Trophoblast cell (in vitro differentiated cells and primary cell): ENCODE measurements around the gene EFCAB14.
A peak's percentile ranks its signal among the peaks of the same experiment; 100 is the strongest.

Experiments
- DNase-seq, 2 donors: peaks; one replicate each; pipeline ENCODE4 v3.0.0-alpha.2; 2016
- H2AFZ ChIP-seq: 2 replicates; pipeline ENCODE4 v1.6.1; 2013; ENCODE audit warnings: low read length, moderate library complexity, mild to moderate bottlenecking; ENCODE audit not compliant: insufficient read depth, poor library complexity
- H2AK5ac ChIP-seq: 2 replicates; pipeline ENCODE4 v1.6.1; 2013; ENCODE audit warnings: mild to moderate bottlenecking, low read length
- H2BK120ac ChIP-seq: 2 replicates; pipeline ENCODE4 v1.6.1; 2013; ENCODE audit warnings: low read length, mild to moderate bottlenecking, moderate library complexity; ENCODE audit not compliant: insufficient read depth, poor library complexity
- H2BK12ac ChIP-seq: 2 replicates; pipeline ENCODE4 v1.6.1; 2013; ENCODE audit warnings: mild to moderate bottlenecking, low read length, moderate library complexity
- H2BK5ac ChIP-seq: 2 replicates; pipeline ENCODE4 v1.6.1; 2013; ENCODE audit warnings: low read length, low read depth, moderate library complexity, mild to moderate bottlenecking; ENCODE audit not compliant: poor library complexity
- H3K14ac ChIP-seq: 2 replicates; pipeline ENCODE4 v1.6.1; 2013; ENCODE audit warnings: mild to moderate bottlenecking, low read length
- H3K18ac ChIP-seq: 2 replicates; pipeline ENCODE4 v1.6.1; 2013; ENCODE audit warnings: mild to moderate bottlenecking, low read length
- H3K23ac ChIP-seq: 2 replicates; pipeline ENCODE4 v1.6.1; 2013; ENCODE audit warnings: low read length
- H3K27ac ChIP-seq: 2 replicates; pipeline ENCODE4 v1.5.1; 2013; ENCODE audit warnings: low read depth, mild to moderate bottlenecking, inconsistent platforms, low read length, moderate library complexity
- H3K27me3 ChIP-seq: 2 replicates; pipeline ENCODE4 v1.6.1; 2013; ENCODE audit warnings: inconsistent platforms, mild to moderate bottlenecking, low read length, moderate library complexity; ENCODE audit not compliant: insufficient read depth
- H3K36me3 ChIP-seq, 2 experiments: 1 replicate in 1 of 2; 2 replicates in 1 of 2; pipeline ENCODE4 v1.6.1; 2013; ENCODE audit warnings: low read length in 2 of 2, mild to moderate bottlenecking in 2 of 2, moderate library complexity in 1 of 2; ENCODE audit not compliant: insufficient read depth in 2 of 2, control insufficient read depth in 1 of 2
- H3K4ac ChIP-seq: 2 replicates; pipeline ENCODE4 v1.6.1; 2013; ENCODE audit warnings: low read depth, mild to moderate bottlenecking, low read length, moderate library complexity
- H3K4me1 ChIP-seq, 2 experiments: 1 replicate in 1 of 2; 2 replicates in 1 of 2; pipeline ENCODE4 v1.6.1; 2013; ENCODE audit warnings: low read length in 2 of 2, mild to moderate bottlenecking in 2 of 2, moderate library complexity in 1 of 2; ENCODE audit not compliant: insufficient read depth in 2 of 2, control insufficient read depth in 1 of 2
- H3K4me2 ChIP-seq: 2 replicates; pipeline ENCODE4 v1.6.1; 2013; ENCODE audit warnings: inconsistent platforms, mild to moderate bottlenecking, low read length, moderate library complexity
- H3K4me3 ChIP-seq: 2 replicates; pipeline ENCODE4 v1.5.1; 2013; ENCODE audit warnings: mild to moderate bottlenecking, low read depth, low read length, inconsistent platforms
- H3K79me1 ChIP-seq: one replicate; pipeline ENCODE4 v1.6.1; 2013; ENCODE audit warnings: low read length
- H3K79me2 ChIP-seq: 2 replicates; pipeline ENCODE4 v1.6.1; 2013; ENCODE audit warnings: low read length, mild to moderate bottlenecking; ENCODE audit not compliant: control insufficient read depth, insufficient read depth, poor library complexity
- H3K9ac ChIP-seq: 2 replicates; pipeline ENCODE4 v1.6.1; 2013; ENCODE audit warnings: mild to moderate bottlenecking, low read length
- H3K9me3 ChIP-seq: 2 replicates; pipeline ENCODE4 v1.6.1; 2013; ENCODE audit warnings: low read depth, mild to moderate bottlenecking, control low read depth, inconsistent platforms, low read length; ENCODE audit not compliant: insufficient read depth
- H4K12ac ChIP-seq: 2 replicates; pipeline ENCODE4 v1.6.1; 2013; ENCODE audit warnings: low read depth, mild to moderate bottlenecking, low read length, moderate library complexity
- H4K8ac ChIP-seq: 2 replicates; pipeline ENCODE4 v1.6.1; 2013; ENCODE audit warnings: low read depth, mild to moderate bottlenecking, low read length, moderate library complexity
- H4K91ac ChIP-seq: one replicate; pipeline ENCODE4 v1.6.1; 2013; ENCODE audit warnings: low read depth, mild to moderate bottlenecking, low read length, moderate library complexity
- WGBS: extraction: QIAGEN DNeasy Blood & Tissue Kit; methylation state at CpG from one replicate; pipeline ENCODE4 v1.1.7; 2013; ENCODE audit warnings: missing lambda C conversion rate; ENCODE audit not compliant: insufficient read length, insufficient coverage; ENCODE audit errors: extremely low coverage; 5-methylcytosine and 5-hydroxymethylcytosine counted together

EFCAB14 gene

DNA sequence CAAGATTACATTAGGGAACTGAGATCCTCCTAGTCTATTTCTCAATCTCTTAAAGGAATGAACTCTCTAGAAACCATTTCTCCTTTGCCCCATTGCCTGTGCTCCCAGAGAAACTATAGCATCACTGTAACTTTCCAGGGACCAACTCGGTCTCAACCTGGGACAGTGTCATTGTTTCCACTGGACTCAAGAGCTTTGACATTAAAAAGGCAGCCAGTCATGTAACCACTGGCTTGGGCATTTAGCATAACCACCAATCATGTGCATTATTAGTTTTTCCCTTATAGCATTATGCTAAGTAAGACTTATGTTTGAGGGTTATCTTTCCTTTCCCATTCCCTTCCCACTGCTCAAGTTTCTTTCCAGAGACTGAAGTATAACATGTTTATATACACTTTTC is 29.0 kb downstream of the EFCAB14 start:
- Histone ChIP-seq H3K4me1 (peaks cover 0 to 3% of the 10 kb centered on the region in 2 experiments), H3K27me3 (no peaks in the 10 kb centered on the region), H3K9ac (no peak overlapping the region), H3K9me3 (no peaks in the 10 kb centered on the region), H3K4me3 (no peak overlapping the region), H3K14ac (no peak overlapping the region), H2AK5ac (no peak overlapping the region), H2BK120ac (no peak overlapping the region), H3K23ac (no peak overlapping the region), H4K12ac (no peak overlapping the region), H3K18ac (no peak overlapping the region), H3K4ac (no peak overlapping the region), H2AFZ (no peak overlapping the region), H2BK12ac (no peak overlapping the region), H3K27ac (no peak overlapping the region), H3K36me3 (peaks cover 7 to 33% of the 10 kb centered on the region in 2 experiments), H4K91ac (no peak overlapping the region), H3K79me1 (no peaks in the 10 kb centered on the region), H2BK5ac (no peak overlapping the region), H4K8ac (no peak overlapping the region), H3K79me2 (no peaks in the 10 kb centered on the region), H3K4me2 (no peak overlapping the region)
- no peak for DNase-seq
- WGBS = no CpG with 5 or more reads among the region's 1 CpG

DNA sequence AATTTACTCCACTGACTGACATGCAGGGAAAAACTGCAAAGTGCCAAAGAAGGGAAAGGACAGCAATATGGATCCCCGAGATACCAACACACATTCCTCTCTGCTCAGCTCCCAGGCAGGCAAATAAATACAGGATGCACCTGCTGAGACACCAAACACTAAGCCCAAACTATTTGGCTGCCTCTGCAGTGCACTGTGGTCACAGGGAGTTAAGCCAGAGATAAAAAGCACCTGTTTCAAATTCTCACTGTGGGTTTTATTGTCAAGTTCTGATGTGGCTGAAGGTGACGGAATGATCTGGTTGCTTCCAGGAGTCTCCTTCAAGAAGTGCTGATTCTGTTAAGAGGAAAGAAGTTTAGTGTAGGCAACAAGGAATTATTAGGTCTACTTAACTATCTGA is 29.6 kb downstream of the EFCAB14 start:
- no peak overlapping the region for H3K9ac ChIP-seq
- H4K91ac ChIP-seq = no peak overlapping the region
- H2BK120ac ChIP-seq = no peak overlapping the region
- no peak overlapping the region for H2BK5ac ChIP-seq
- H3K4ac ChIP-seq = no peak overlapping the region
- H3K18ac ChIP-seq = no peak overlapping the region
- no peak overlapping the region for H3K14ac ChIP-seq
- peak in 1 of 2 donors; percentile 31 for DNase-seq
- H3K4me3 ChIP-seq = no peak overlapping the region
- H2AFZ ChIP-seq = no peak overlapping the region
- no peak overlapping the region for H3K4me2 ChIP-seq
- no peak overlapping the region for H3K27ac ChIP-seq
- no peak overlapping the region for H2BK12ac ChIP-seq
- no peaks in the 10 kb centered on the region for H3K79me2 ChIP-seq
- H4K8ac ChIP-seq = no peak overlapping the region
- H3K4me1 ChIP-seq = peaks cover 0 to 3% of the 10 kb centered on the region in 2 experiments
- no peak overlapping the region for H2AK5ac ChIP-seq
- H4K12ac ChIP-seq = no peak overlapping the region
- no peaks in the 10 kb centered on the region for H3K9me3 ChIP-seq
- H3K36me3 ChIP-seq = peaks cover 7 to 37% of the 10 kb centered on the region in 2 experiments
- no peaks in the 10 kb centered on the region for H3K27me3 ChIP-seq
- H3K79me1 ChIP-seq = no peaks in the 10 kb centered on the region
- no peak overlapping the region for H3K23ac ChIP-seq
- WGBS = no CpG with 5 or more reads among the region's 2 CpGs

- Histone ChIP-seq H3K79me2 (no peaks in the 10 kb centered on the region), H3K27ac (no peak overlapping the region), H3K9ac (no peak overlapping the region), H3K4me2 (no peak overlapping the region), H2AK5ac (no peak overlapping the region), H3K4me1 (peaks cover 0 to 3% of the 10 kb centered on the region in 2 experiments), H3K4ac (no peak overlapping the region), H3K18ac (no peak overlapping the region), H3K23ac (no peak overlapping the region), H2BK12ac (no peak overlapping the region), H3K9me3 (no peaks in the 10 kb centered on the region), H3K4me3 (no peak overlapping the region), H4K8ac (no peak overlapping the region), H2BK5ac (no peak overlapping the region), H3K79me1 (no peaks in the 10 kb centered on the region), H4K12ac (no peak overlapping the region), H4K91ac (no peak overlapping the region), H3K36me3 (peaks cover 10 to 44% of the 10 kb centered on the region in 2 experiments), H2AFZ (no peak overlapping the region), H2BK120ac (no peak overlapping the region), H3K27me3 (no peaks in the 10 kb centered on the region), H3K14ac (no peak overlapping the region)
- no peak for DNase-seq
- no CpG with 5 or more reads among the region's 9 CpGs for WGBS
These were observed 30.9 kb downstream of the EFCAB14 start for GRCh38 chr1:46687921-46688509.

- H3K9me3 ChIP-seq = no peaks in the 10 kb centered on the region
- H3K4me1 ChIP-seq = peaks cover 0 to 2% of the 10 kb centered on the region in 2 experiments
- H3K14ac ChIP-seq = no peak overlapping the region
- no peaks in the 10 kb centered on the region for H3K79me1 ChIP-seq
- H3K4me2 ChIP-seq = no peak overlapping the region
- no peak overlapping the region for H2BK120ac ChIP-seq
- no peak for DNase-seq
- no CpG with 5 or more reads among the region's 2 CpGs for WGBS
- no peak overlapping the region for H4K8ac ChIP-seq
- no peak overlapping the region for H3K23ac ChIP-seq
- no peak overlapping the region for H4K91ac ChIP-seq
- H3K27ac ChIP-seq = no peak overlapping the region
- no peaks in the 10 kb centered on the region for H3K79me2 ChIP-seq
- no peak overlapping the region for H3K9ac ChIP-seq
- no peak overlapping the region for H2AFZ ChIP-seq
- no peak overlapping the region for H4K12ac ChIP-seq
- no peak overlapping the region for H3K4ac ChIP-seq
- no peak overlapping the region for H2BK12ac ChIP-seq
- no peak overlapping the region for H3K4me3 ChIP-seq
- H2AK5ac ChIP-seq = no peak overlapping the region
- H3K18ac ChIP-seq = no peak overlapping the region
- no peaks in the 10 kb centered on the region for H3K27me3 ChIP-seq
- H3K36me3 ChIP-seq = peaks cover 12 to 49% of the 10 kb centered on the region in 2 experiments
- H2BK5ac ChIP-seq = no peak overlapping the region
These were observed 31.7 kb downstream of the EFCAB14 start for GRCh38 chr1:46687093-46687659.
